ENCODE measurements around the gene FIGNL2. TPM values are rescaled to one million over a fixed set of nuclear protein-coding genes. Genes with fewer than 3 reads are reported as not detected.
A peak's percentile ranks its signal among the peaks of the same experiment; 100 is the strongest.

Gene FIGNL2
- total and polyA plus RNA-seq, 2 of the 13 experiments (the other 11 are each of a cell fraction or from before 2014, with no cell fraction given), result 0.82 to 1.00 TPM

DNA sequence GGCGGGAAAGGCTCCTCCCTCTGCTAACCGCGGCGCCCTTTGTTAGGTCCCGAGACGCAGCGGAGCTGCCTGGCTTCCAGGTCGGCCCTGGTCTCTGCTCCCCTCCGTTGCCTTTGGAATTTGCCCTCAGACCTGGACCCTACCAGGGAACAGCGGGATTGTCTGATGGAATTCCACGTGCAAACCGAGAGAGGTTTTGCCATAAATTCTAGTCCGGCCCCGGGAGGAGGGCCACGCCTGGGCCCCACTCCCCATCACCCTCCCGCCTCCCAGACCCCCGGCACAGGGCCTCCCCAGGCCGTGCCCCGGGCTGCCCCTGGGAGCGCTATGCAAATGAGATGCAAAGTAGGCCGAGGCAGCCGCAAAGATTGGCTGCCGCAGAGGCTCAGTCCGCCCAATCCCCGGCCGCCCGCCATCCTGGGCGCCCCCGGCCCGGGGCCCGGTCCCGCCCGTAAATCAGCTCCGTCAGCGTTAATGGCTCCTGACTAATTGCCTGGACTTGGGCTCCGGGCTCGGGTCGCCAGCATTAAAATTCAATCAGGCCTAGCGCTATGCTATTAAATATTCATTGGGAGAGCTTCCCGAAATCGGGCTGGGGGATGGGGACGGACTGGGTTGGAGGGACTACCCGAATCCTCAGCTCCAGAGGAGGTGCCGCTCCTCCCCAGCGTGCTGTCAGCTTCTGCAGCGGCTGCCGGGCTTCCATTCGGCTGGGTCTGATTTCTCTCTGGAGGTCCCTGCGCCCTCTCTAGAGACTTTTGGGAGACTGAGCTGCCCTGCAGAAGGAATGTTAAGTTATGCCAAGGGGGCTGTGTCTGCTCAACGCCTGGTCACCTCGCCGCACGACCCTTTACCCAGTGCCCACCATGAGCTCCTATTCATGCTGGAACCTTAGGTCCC is 15.7 kb upstream of the FIGNL2 start (continued):
- TF ChIP-seq, protein P1, sequence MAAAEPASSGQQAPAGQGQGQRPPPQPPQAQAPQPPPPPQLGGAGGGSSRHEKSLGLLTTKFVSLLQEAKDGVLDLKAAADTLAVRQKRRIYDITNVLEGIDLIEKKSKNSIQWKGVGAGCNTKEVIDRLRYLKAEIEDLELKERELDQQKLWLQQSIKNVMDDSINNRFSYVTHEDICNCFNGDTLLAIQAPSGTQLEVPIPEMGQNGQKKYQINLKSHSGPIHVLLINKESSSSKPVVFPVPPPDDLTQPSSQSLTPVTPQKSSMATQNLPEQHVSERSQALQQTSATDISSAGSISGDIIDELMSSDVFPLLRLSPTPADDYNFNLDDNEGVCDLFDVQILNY (CRISPR knock-in tag; conservative IDR thresholded peaks at IDR 0.05), result no peak
- TF ChIP-seq SMAD9 (CRISPR knock-in tag; IDR thresholded peaks at IDR 0.05), result no peak
- no peak for TF ChIP-seq FOXO1 (CRISPR knock-in tag; IDR thresholded peaks at IDR 0.05)
- no peak for TF ChIP-seq ZNF788 (CRISPR knock-in tag; IDR thresholded peaks at IDR 0.05; ENCODE audit: borderline replicate concordance)
- TF ChIP-seq, protein P2, sequence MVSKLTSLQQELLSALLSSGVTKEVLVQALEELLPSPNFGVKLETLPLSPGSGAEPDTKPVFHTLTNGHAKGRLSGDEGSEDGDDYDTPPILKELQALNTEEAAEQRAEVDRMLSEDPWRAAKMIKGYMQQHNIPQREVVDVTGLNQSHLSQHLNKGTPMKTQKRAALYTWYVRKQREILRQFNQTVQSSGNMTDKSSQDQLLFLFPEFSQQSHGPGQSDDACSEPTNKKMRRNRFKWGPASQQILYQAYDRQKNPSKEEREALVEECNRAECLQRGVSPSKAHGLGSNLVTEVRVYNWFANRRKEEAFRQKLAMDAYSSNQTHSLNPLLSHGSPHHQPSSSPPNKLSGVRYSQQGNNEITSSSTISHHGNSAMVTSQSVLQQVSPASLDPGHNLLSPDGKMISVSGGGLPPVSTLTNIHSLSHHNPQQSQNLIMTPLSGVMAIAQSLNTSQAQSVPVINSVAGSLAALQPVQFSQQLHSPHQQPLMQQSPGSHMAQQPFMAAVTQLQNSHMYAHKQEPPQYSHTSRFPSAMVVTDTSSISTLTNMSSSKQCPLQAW (CRISPR knock-in tag; IDR thresholded peaks at IDR 0.05), result no peak
- no peak for TF ChIP-seq SMC3 (IDR thresholded peaks at IDR 0.05; ENCODE audit: low read length)
- TF ChIP-seq, protein P3, sequence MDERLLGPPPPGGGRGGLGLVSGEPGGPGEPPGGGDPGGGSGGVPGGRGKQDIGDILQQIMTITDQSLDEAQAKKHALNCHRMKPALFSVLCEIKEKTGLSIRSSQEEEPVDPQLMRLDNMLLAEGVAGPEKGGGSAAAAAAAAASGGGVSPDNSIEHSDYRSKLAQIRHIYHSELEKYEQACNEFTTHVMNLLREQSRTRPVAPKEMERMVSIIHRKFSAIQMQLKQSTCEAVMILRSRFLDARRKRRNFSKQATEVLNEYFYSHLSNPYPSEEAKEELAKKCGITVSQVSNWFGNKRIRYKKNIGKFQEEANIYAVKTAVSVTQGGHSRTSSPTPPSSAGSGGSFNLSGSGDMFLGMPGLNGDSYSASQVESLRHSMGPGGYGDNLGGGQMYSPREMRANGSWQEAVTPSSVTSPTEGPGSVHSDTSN (CRISPR knock-in tag; IDR thresholded peaks at IDR 0.05), result no peak
- TF ChIP-seq ZBTB7A (CRISPR knock-in tag; IDR thresholded peaks at IDR 0.05), result 0 out of 2 replicates have a peak, but pooled peaks have one; percentile 55
- TF ChIP-seq EHMT2 (IDR thresholded peaks at IDR 0.05; ENCODE audit: borderline replicate concordance, low read depth, low read length), result no peak
- no peak for TF ChIP-seq ZNF652 (CRISPR knock-in tag; IDR thresholded peaks at IDR 0.05; ENCODE audit: borderline replicate concordance, low read depth)
- no peak for TF ChIP-seq ZNF451 (CRISPR knock-in tag; IDR thresholded peaks at IDR 0.05)
- no peak for TF ChIP-seq ZNF816 (CRISPR knock-in tag; IDR thresholded peaks at IDR 0.05; ENCODE audit: borderline replicate concordance)
- TF ChIP-seq ZNF431 (CRISPR knock-in tag; IDR thresholded peaks at IDR 0.05; ENCODE audit: borderline replicate concordance, low read depth), result no peak
- TF ChIP-seq, protein P4, sequence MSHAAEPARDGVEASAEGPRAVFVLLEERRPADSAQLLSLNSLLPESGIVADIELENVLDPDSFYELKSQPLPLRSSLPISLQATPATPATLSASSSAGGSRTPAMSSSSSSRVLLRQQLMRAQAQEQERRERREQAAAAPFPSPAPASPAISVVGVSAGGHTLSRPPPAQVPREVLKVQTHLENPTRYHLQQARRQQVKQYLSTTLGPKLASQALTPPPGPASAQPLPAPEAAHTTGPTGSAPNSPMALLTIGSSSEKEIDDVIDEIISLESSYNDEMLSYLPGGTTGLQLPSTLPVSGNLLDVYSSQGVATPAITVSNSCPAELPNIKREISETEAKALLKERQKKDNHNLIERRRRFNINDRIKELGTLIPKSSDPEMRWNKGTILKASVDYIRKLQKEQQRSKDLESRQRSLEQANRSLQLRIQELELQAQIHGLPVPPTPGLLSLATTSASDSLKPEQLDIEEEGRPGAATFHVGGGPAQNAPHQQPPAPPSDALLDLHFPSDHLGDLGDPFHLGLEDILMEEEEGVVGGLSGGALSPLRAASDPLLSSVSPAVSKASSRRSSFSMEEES (CRISPR knock-in tag; IDR thresholded peaks at IDR 0.05), result no peak
- no peak for TF ChIP-seq ZNF232 (CRISPR knock-in tag; IDR thresholded peaks at IDR 0.05; ENCODE audit: borderline replicate concordance)
- TF ChIP-seq, protein P5, sequence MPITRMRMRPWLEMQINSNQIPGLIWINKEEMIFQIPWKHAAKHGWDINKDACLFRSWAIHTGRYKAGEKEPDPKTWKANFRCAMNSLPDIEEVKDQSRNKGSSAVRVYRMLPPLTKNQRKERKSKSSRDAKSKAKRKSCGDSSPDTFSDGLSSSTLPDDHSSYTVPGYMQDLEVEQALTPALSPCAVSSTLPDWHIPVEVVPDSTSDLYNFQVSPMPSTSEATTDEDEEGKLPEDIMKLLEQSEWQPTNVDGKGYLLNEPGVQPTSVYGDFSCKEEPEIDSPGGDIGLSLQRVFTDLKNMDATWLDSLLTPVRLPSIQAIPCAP (CRISPR knock-in tag; IDR thresholded peaks at IDR 0.05; ENCODE audit: low read depth), result no peak
- TF ChIP-seq ARNT (IDR thresholded peaks at IDR 0.05), result no peak
- TF ChIP-seq, protein P6, sequence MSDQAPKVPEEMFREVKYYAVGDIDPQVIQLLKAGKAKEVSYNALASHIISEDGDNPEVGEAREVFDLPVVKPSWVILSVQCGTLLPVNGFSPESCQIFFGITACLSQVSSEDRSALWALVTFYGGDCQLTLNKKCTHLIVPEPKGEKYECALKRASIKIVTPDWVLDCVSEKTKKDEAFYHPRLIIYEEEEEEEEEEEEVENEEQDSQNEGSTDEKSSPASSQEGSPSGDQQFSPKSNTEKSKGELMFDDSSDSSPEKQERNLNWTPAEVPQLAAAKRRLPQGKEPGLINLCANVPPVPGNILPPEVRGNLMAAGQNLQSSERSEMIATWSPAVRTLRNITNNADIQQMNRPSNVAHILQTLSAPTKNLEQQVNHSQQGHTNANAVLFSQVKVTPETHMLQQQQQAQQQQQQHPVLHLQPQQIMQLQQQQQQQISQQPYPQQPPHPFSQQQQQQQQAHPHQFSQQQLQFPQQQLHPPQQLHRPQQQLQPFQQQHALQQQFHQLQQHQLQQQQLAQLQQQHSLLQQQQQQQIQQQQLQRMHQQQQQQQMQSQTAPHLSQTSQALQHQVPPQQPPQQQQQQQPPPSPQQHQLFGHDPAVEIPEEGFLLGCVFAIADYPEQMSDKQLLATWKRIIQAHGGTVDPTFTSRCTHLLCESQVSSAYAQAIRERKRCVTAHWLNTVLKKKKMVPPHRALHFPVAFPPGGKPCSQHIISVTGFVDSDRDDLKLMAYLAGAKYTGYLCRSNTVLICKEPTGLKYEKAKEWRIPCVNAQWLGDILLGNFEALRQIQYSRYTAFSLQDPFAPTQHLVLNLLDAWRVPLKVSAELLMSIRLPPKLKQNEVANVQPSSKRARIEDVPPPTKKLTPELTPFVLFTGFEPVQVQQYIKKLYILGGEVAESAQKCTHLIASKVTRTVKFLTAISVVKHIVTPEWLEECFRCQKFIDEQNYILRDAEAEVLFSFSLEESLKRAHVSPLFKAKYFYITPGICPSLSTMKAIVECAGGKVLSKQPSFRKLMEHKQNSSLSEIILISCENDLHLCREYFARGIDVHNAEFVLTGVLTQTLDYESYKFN (CRISPR knock-in tag; conservative IDR thresholded peaks at IDR 0.05), result no peak; the same call in 1 of the 2 replicates
- TF ChIP-seq NR2F2 (IDR thresholded peaks at IDR 0.05; ENCODE audit: borderline replicate concordance, low read depth), result no peak
- no peak for TF ChIP-seq NFIC (IDR thresholded peaks at IDR 0.05; ENCODE audit: low read length)

All from HepG2 (cell line).